IMR-90 (cell line): ENCODE measurements around the gene MAML3. TPM values are rescaled to one million over a fixed set of nuclear protein-coding genes. Genes with fewer than 3 reads are reported as not detected.

Source experiments
- ATAC-seq: fragments of 200-7000 bp; cut with Tn5 transposase; 2 replicates; pipeline ENCODE4 v1.9.1; 2020; ENCODE audit warnings: low read depth, mild to moderate bottlenecking, moderate library complexity
- BruUV-seq: library from RNA; stranded (reverse); fragments of 400-500 nt; replicated peaks from 2 replicates; lab custom pipeline; 2021; lab: Mats Ljungman, UMichigan
- CTCF ChIA-PET: fragments of 300-600 bp; formaldehyde crosslinking; extraction: SDS; loops from one replicate; lab custom pipeline; 2021; ENCODE audit warnings: antibody characterized with exemption; lab: Yijun Ruan, JAX
- POLR2A ChIA-PET: fragments of 300-600 bp; sonication (Branson Sonifier 250); formaldehyde crosslinking; loops from one replicate; lab custom pipeline; 2022; ENCODE audit warnings: antibody characterized with exemption; ENCODE audit not compliant: unreplicated experiment; lab: Charles Lee
- DNase-seq: peaks from one replicate; pipeline ENCODE4 v3.0.0; 2013
- H2AFZ ChIP-seq: replicated peaks from 2 replicates; pipeline ENCODE3; 2013; ENCODE audit warnings: low read length, mild to moderate bottlenecking; ENCODE audit not compliant: poor library complexity
- H2AK5ac ChIP-seq: 2 replicates; pipeline ENCODE4 v1.6.1; 2013; ENCODE audit warnings: low read depth, low read length, inconsistent platforms
- H2AK9ac ChIP-seq: replicated peaks from 2 replicates; pipeline ENCODE3; 2013; ENCODE audit warnings: mild to moderate bottlenecking, low read depth, low read length, moderate library complexity; ENCODE audit not compliant: poor library complexity
- H2BK120ac ChIP-seq: 2 replicates; pipeline ENCODE4 v1.6.1; 2013; ENCODE audit warnings: low read depth, low read length, inconsistent platforms
- H2BK15ac ChIP-seq: 3 replicates; pipeline ENCODE4 v1.6.1; 2013; ENCODE audit warnings: low read depth, low read length, inconsistent platforms
- H2BK20ac ChIP-seq: 2 replicates; pipeline ENCODE4 v1.6.1; 2013; ENCODE audit warnings: low read depth, mild to moderate bottlenecking, inconsistent platforms, low read length, moderate library complexity
- H2BK5ac ChIP-seq: 2 replicates; pipeline ENCODE4 v1.6.1; 2013; ENCODE audit warnings: mild to moderate bottlenecking, low read depth, low read length, inconsistent platforms; ENCODE audit not compliant: poor library complexity, severe bottlenecking
- H3K14ac ChIP-seq: replicated peaks from 2 replicates; pipeline ENCODE4 v1.6.1; 2013; ENCODE audit warnings: low read depth, low read length, inconsistent platforms
- H3K18ac ChIP-seq: 2 replicates; pipeline ENCODE4 v1.6.1; 2013; ENCODE audit warnings: low read depth, low read length, control low read depth
- H3K23ac ChIP-seq: 2 replicates; pipeline ENCODE4 v1.6.1; 2013; ENCODE audit warnings: low read depth, low read length, inconsistent platforms
- H3K27ac ChIP-seq: 2 replicates; pipeline ENCODE4 v1.5.1; 2013; ENCODE audit warnings: mild to moderate bottlenecking, control low read depth, low read length; ENCODE audit not compliant: insufficient read depth
- H3K27me3 ChIP-seq: 2 replicates; pipeline ENCODE4 v1.6.1; 2013; ENCODE audit warnings: low read length; ENCODE audit not compliant: control insufficient read depth, insufficient read depth
- H3K36me3 ChIP-seq: 2 replicates; pipeline ENCODE4 v1.6.1; 2013; ENCODE audit warnings: low read length, mixed read lengths; ENCODE audit not compliant: control insufficient read depth, insufficient read depth
- H3K4ac ChIP-seq: 2 replicates; pipeline ENCODE4 v1.6.1; 2013; ENCODE audit warnings: low read depth, low read length, inconsistent platforms
- H3K4me1 ChIP-seq: 2 replicates; pipeline ENCODE4 v1.6.1; 2013; ENCODE audit warnings: low read length, mixed read lengths; ENCODE audit not compliant: control insufficient read depth, insufficient read depth
- H3K4me2 ChIP-seq: 2 replicates; pipeline ENCODE4 v1.6.1; 2013; ENCODE audit warnings: low read depth, mild to moderate bottlenecking, control low read depth, low read length, moderate library complexity
- H3K4me3 ChIP-seq: 2 replicates; pipeline ENCODE4 v1.5.1; 2013; ENCODE audit warnings: low read depth, mild to moderate bottlenecking, control low read depth, low read length, moderate library complexity; ENCODE audit not compliant: insufficient read depth
- H3K56ac ChIP-seq: 2 replicates; pipeline ENCODE4 v1.6.1; 2013; ENCODE audit warnings: low read length, inconsistent platforms; ENCODE audit not compliant: insufficient read depth; ENCODE audit errors: extremely low read depth
- H3K79me1 ChIP-seq, 2 experiments: 2 replicates each; pipeline ENCODE4 v1.6.1; 2013; ENCODE audit warnings: low read length in 2 of 2, inconsistent platforms in 1 of 2, low read depth in 1 of 2
- H3K9ac ChIP-seq: 2 replicates; pipeline ENCODE4 v1.6.1; 2013; ENCODE audit warnings: low read depth, low read length, control low read depth
- H3K9me1 ChIP-seq: 2 replicates; pipeline ENCODE4 v1.6.1; 2013; ENCODE audit warnings: low read length, inconsistent platforms; ENCODE audit not compliant: insufficient read depth
- H3K9me3 ChIP-seq: 2 replicates; pipeline ENCODE4 v1.6.1; 2013; ENCODE audit warnings: low read length; ENCODE audit not compliant: control insufficient read depth, insufficient read depth
- H4K20me1 ChIP-seq: 2 replicates; pipeline ENCODE4 v1.6.1; 2013; ENCODE audit warnings: low read length, inconsistent platforms; ENCODE audit not compliant: insufficient read depth
- H4K5ac ChIP-seq: 2 replicates; pipeline ENCODE4 v1.6.1; 2013; ENCODE audit warnings: mild to moderate bottlenecking, low read depth, low read length, control low read depth
- H4K8ac ChIP-seq, 2 experiments: 2 replicates each; pipeline ENCODE4 v1.6.1; 2013; ENCODE audit warnings: low read depth in 2 of 2, low read length in 2 of 2, control low read depth in 1 of 2, inconsistent platforms in 1 of 2
- H4K91ac ChIP-seq: 2 replicates; pipeline ENCODE4 v1.6.1; 2013; ENCODE audit warnings: low read depth, low read length, inconsistent platforms; ENCODE audit not compliant: insufficient read depth
- BHLHE40 ChIP-seq: fragments of 150-350 bp; IDR thresholded peaks from 2 replicates; pipeline ENCODE4 v1.6.1; 2016; ENCODE audit warnings: mild to moderate bottlenecking, low read depth, low read length
- CEBPB ChIP-seq: IDR thresholded peaks from 2 replicates; pipeline ENCODE4 v1.6.1; 2012; ENCODE audit warnings: low read depth, low read length, improper control_type of control experiment
- CHD1 ChIP-seq: IDR thresholded peaks from 2 replicates; pipeline ENCODE4 v1.6.1; 2012; ENCODE audit warnings: low read depth, low read length, improper control_type of control experiment
- CTCF ChIP-seq: conservative IDR thresholded peaks from 2 replicates; pipeline ENCODE4 v1.5.1; 2012; ENCODE audit warnings: mild to moderate bottlenecking, low read depth, low read length, improper control_type of control experiment
- ELK1 ChIP-seq: fragments of 150-350 bp; IDR thresholded peaks from 2 replicates; pipeline ENCODE4 v1.6.1; 2016; ENCODE audit warnings: low read depth, mild to moderate bottlenecking, low read length, moderate library complexity, borderline replicate concordance
- FOS ChIP-seq: fragments of 150-350 bp; IDR thresholded peaks from 2 replicates; pipeline ENCODE4 v1.6.1; 2016; ENCODE audit warnings: low read depth, low read length
- MAFK ChIP-seq: IDR thresholded peaks from 2 replicates; pipeline ENCODE4 v1.6.1; 2012; ENCODE audit warnings: low read depth, low read length, improper control_type of control experiment
- MAZ ChIP-seq: IDR thresholded peaks from 2 replicates; pipeline ENCODE4 v1.6.1; 2012; ENCODE audit warnings: low read depth, mild to moderate bottlenecking, low read length, improper control_type of control experiment, moderate library complexity, borderline replicate concordance
- MXI1 ChIP-seq: IDR thresholded peaks from 2 replicates; pipeline ENCODE4 v1.6.1; 2012; ENCODE audit warnings: low read depth, mild to moderate bottlenecking, low read length, moderate library complexity, borderline replicate concordance
- NFE2L2 ChIP-seq: fragments of 150-350 bp; IDR thresholded peaks from 2 replicates; pipeline ENCODE4 v1.6.1; 2016; ENCODE audit warnings: low read depth, mild to moderate bottlenecking, low read length
- POLR2A ChIP-seq: IDR thresholded peaks from 2 replicates; pipeline ENCODE4 v1.6.1; 2012; ENCODE audit warnings: mild to moderate bottlenecking, low read depth, low read length
- RAD21 ChIP-seq: IDR thresholded peaks from 2 replicates; pipeline ENCODE4 v1.6.1; 2012; ENCODE audit warnings: low read length, improper control_type of control experiment
- RCOR1 ChIP-seq: IDR thresholded peaks from 2 replicates; pipeline ENCODE4 v1.6.1; 2012; ENCODE audit warnings: mild to moderate bottlenecking, low read length, improper control_type of control experiment; ENCODE audit not compliant: insufficient replicate concordance
- RFX5 ChIP-seq: IDR thresholded peaks from 2 replicates; pipeline ENCODE4 v1.8.0; 2012; ENCODE audit warnings: low read depth, mild to moderate bottlenecking, low read length, moderate library complexity
- SMC3 ChIP-seq: fragments of 150-350 bp; IDR thresholded peaks from 2 replicates; pipeline ENCODE4 v1.6.1; 2016; ENCODE audit warnings: low read depth, mild to moderate bottlenecking, antibody characterized with exemption, low read length, moderate library complexity
- USF2 ChIP-seq: fragments of 150-350 bp; IDR thresholded peaks from 2 replicates; pipeline ENCODE4 v1.6.1; 2017; ENCODE audit warnings: mild to moderate bottlenecking, antibody characterized with exemption, low read length, low read depth
- WGBS, 2 experiments: methylation state at CpG; one replicate each; pipeline versions ENCODE4 v1.1.5 to v1.1.7; 2013; ENCODE audit warnings: missing lambda C conversion rate in 2 of 2; ENCODE audit not compliant: insufficient read length in 1 of 2; ENCODE audit errors: extremely low coverage in 2 of 2; 5-methylcytosine and 5-hydroxymethylcytosine counted together
- dilution Hi-C: fragments of 300-500 bp; cut with HindIII; formaldehyde crosslinking; loops from one replicate; pipeline ENCODE4 v1.14.3; 2018; ENCODE audit warnings: low sequenced_read_pairs; ENCODE audit not compliant: unreplicated experiment
- in situ Hi-C: fragments of 300-500 bp; cut with MboI; formaldehyde crosslinking; loops from 3 replicates; pipeline ENCODE4 v1.14.3; 2019; ENCODE audit warnings: low sequenced_read_pairs, inconsistent platforms, mixed read lengths
- intact Hi-C: fragments of 100-400 bp; cut with micrococcal nuclease; formaldehyde crosslinking; loops from 2 replicates; pipeline ENCODE4 v1.10.0; 2022
- polyA plus RNA-seq, 3 experiments: library from polyadenylated mRNA; depleted of rRNA; stranded (reverse); fragments of >200 nt; gene quantifications; 2 replicates each; pipeline ENCODE4 v1.2.3, GENCODE V29; 2012; ENCODE audit warnings: low replicate concordance in 1 of 3
- total RNA-seq: library from RNA; depleted of rRNA; stranded (reverse); fragments of >200 nt; gene quantifications from 2 replicates; pipeline ENCODE4 v1.2.3, GENCODE V29; 2012

MAML3 gene
- total and polyA plus RNA-seq, 2 of the 4 experiments (the other 2 are of a cell fraction): 0.90 to 1.7 TPM

- no TSS peak for BruUV-seq
- Histone ChIP-seq H4K5ac (no peak overlapping the region), H2AK5ac (no peak overlapping the region), H3K4me2 (no peak overlapping the region), H3K27ac (no peak overlapping the region), H3K4me1 (peaks cover 3% of the 10 kb centered on the region), H4K91ac (no peak overlapping the region), H2AFZ (no peak overlapping the region), H3K23ac (no peak overlapping the region), H3K18ac (no peak overlapping the region), H2BK20ac (no peak overlapping the region), H3K79me1 (peaks cover 5 to 12% of the 10 kb centered on the region in 2 experiments; a peak in 2 of 4 replicates), H3K9me1 (peaks cover 4% of the 10 kb centered on the region), H3K9me3 (no peaks in the 10 kb centered on the region), H4K20me1 (no peaks in the 10 kb centered on the region), H3K56ac (no peak overlapping the region), H2BK5ac (no peak overlapping the region), H3K4me3 (no peak overlapping the region), H2BK15ac (no peak overlapping the region), H2AK9ac (no peak overlapping the region), H2BK120ac (no peak overlapping the region), H3K14ac (no peak overlapping the region), H3K4ac (no peak overlapping the region), H3K36me3 (no peaks in the 10 kb centered on the region), H4K8ac (no peak overlapping the region), H3K27me3 (no peaks in the 10 kb centered on the region), H3K9ac (no peak overlapping the region)
- DNase-seq (no peak), ATAC-seq (no peak)
- POLR2A ChIA-PET: no interaction called here
- CTCF ChIA-PET: no interaction called here
- dilution Hi-C loops (no loop called here), in situ Hi-C loops (no loop called here), intact Hi-C loops (no loop called here)
- WGBS, 2 experiments: no CpG with 5 or more reads among the region's 4 CpGs
- TF ChIP-seq CEBPB (no peak), BHLHE40 (no peak), CTCF (no peak), RCOR1 (no peak), RAD21 (no peak), NFE2L2 (no peak), MAFK (no peak), RFX5 (no peak), CHD1 (no peak), USF2 (no peak), ELK1 (no peak), POLR2A (no peak), MXI1 (no peak), SMC3 (no peak), MAZ (no peak), FOS (no peak)
Measured at GRCh38 chr4:140141210-140141835, 12.7 kb downstream of the MAML3 start.
